LNCAP (cell line): Measurements from ENCODE around the gene SLC25A33.
A peak's percentile ranks its signal among the peaks of the same experiment; 100 is the strongest.

Experiments used
- CTCF ChIP-seq: fragments of 450-650 bp; IDR thresholded peaks from 2 replicates; pipeline ENCODE4 v1.5.1; 2017; ENCODE audit warnings: mild to moderate bottlenecking

Gene SLC25A33

DNA sequence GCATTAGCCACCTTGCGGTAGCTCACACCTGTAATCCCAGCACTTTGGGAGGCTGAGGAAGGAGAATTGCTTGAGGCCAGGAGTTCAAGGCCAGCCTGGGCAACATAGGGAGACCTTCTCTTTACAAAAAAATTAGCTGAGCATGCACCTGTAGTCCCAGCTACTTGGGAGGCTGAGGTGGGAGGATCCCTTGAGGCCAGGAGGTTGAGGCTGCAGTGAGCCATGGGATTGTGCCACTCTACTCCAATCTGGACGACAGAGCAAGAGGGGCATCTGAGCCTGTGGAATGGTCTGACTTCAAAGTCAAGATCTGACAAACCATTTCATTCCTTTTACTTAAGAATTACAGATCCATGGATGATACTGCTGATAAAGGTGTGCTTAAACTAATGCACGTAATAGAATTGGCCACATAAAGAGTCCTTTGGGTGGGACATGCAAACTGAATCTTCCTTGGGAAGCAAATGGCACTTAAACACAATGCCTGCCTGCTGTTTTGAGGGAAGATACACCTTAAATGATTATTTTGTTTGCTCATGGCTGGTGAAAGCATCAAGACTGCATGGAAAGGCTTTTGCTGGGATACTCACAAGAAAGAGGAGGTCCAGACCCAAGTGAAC is 47.0 kb downstream of the SLC25A33 start:
- TF ChIP-seq CTCF, result no peak

DNA sequence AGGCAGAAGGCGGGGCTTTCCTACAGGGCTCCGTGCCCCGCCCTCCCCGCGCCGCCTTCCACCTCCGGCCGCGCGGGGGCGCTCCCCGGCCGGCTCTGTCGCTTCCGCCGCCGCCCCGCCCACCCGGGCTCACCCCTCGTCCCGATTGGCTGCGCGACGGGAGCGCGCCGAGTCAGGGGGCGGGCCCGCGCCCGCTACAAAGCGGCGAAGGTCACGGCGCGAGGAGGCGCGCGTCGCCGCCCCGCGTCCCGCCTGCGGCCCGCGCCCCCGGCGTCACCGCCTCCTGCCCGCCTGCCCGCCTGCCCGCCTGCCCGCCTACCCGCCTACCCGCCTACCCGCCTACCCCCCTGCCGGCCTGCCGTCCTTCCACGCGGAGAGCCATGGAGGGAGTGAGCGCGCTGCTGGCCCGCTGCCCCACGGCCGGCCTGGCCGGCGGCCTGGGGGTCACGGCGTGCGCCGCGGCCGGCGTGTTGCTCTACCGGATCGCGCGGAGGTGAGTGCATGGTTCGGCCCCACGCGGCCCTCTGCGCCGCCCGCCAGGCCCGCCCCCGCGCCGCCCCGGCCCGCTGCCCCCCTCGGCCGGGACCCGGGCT is 49.4 kb downstream of the SLC25A33 start, which contains the start of gene TMEM201:
Gene TMEM201, plus strand, starts transcription at position 361 of the 593 bp plus-strand sequence. Its CDS starts 20 bp downstream, at position 381.
- peak; percentile 87 for TF ChIP-seq CTCF

DNA sequence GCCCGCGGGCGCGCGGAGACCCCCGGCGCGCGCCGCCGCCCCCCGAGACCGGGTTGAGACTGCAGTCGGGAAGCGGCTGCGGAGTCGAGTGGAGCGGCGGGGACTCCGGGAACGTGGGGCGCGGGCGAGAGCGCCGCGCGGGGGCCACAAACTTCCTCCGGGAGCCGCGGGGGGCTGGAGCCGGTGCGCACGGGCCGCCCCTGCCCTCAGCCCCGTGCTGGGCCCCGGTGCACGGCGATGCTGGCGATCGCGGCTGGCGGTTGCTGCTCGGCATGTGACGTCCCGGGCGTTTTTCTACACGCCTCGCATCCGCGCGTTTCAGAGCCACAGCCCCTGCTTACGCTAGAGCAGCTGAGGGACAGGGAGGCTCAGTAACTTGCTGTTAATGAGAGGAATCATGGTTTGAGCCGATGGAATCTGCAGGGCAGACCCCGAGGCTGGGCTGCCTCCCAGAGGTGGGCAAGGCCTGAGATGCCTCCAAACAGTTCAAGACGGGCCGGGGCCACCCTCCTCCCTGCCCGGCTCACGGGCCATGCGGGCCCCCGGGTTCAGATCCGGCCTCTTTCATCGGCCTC is 50.0 kb downstream of the SLC25A33 start:
- TF ChIP-seq CTCF, result no peak

DNA sequence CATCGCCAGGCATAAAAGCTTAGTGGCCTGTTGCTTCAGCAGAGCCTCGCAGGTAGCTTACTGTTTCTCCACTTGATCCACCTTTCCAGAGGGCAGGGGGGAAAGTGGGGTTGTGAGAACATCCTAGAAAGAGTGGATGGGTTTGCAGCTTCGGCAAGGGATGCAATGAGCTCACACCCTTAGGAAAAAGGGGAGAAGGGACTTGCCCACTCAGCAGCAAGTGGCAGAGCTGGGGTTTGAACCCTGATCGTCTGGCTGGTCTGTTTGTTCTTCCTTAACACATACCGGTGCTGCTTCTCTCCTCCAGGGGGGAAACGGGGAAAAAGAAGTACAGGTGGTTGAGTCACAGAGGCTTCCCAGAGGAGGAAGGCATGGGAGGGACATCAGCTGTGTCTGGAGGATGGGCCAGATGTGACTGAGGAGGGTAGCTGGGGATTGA is 50.5 kb downstream of the SLC25A33 start:
- TF ChIP-seq CTCF, result no peak

GRCh38 chr1:9590201-9590600 is 50.9 kb downstream of the SLC25A33 start:
- TF ChIP-seq CTCF, result no peak

DNA sequence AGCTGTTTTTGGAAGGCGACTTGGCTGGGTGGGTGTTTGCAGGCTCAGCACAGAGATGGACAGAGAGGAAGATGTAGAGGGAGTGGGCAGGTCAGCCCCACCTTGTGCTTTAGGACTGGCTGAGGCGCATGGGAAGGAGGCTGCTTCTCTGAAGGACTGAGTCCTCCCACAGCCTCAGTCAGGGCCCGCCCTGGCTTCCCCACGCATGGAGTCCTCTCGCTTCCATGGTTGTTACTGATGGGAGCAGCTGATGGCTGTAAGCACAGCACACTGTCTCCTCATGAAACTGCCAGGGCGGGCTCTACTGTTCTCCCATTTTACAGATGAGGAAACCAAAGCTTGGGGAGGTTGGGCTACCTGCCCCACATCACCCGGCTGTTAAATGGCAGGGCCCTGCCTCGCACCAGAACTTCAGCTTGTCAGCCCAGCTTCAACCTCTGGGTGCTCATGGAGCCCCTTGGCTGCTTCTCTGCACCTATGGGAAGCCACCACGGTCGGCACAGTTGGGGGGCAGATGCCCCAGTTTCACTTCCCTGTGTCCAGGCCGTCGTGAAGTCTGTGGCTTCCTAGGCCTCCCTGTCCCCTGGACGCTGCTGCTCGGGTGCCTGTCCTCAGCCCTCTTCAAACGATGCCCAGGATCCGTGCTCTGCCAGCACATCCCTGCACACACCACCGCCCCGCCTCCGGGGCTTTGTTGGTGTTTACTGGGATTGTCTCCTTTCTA is 51.8 kb downstream of the SLC25A33 start:
- TF ChIP-seq CTCF, result no peak

- TF ChIP-seq CTCF, result no peak
Measured at GRCh38 chr1:9591669-9592509, 52.6 kb downstream of the SLC25A33 start.
